ENCODE measurements around the gene POT1. TPM values are rescaled to one million over a fixed set of nuclear protein-coding genes. Genes with fewer than 3 reads are reported as not detected.
A peak's percentile ranks its signal among the peaks of the same experiment; 100 is the strongest.

Gene POT1
- total and polyA plus RNA-seq, 2 of the 8 experiments (the other 6 are each of a cell fraction or from before 2014, with no cell fraction given), result 13.1 to 22.8 TPM

- Histone ChIP-seq H3K4ac (replicated peaks; ENCODE audit: insufficient read length, low read depth, low read length) (no peak overlapping the region), H3K18ac (ENCODE audit: extremely low read depth, low read length) (no peak overlapping the region), H3K79me1 (ENCODE audit: low read depth, low read length) (no peaks in the 10 kb centered on the region), H3K14ac (ENCODE audit: insufficient read length) (no peak overlapping the region), H4K20me1 (replicated peaks in 1 of 2; ENCODE audit: control insufficient read depth in 1 of 2, insufficient read depth in 2 of 2, low read length in 2 of 2) (no peaks in the 10 kb centered on the region), H3K36me3 (ENCODE audit: control insufficient read depth in 2 of 4, insufficient read depth in 4 of 4, low read length in 3 of 4) (no peaks in the 10 kb centered on the region), H3K56ac (replicated peaks; ENCODE audit: insufficient read length, low read depth, low read length) (no peak overlapping the region), H3K27me3 (replicated peaks in 1 of 4; ENCODE audit: control insufficient read depth in 3 of 4, extremely low read depth in 1 of 4, insufficient read depth in 3 of 4, low read length in 3 of 4) (no peaks in the 10 kb centered on the region), H2BK5ac (ENCODE audit: low read depth, low read length) (no peak overlapping the region), H2BK12ac (ENCODE audit: low read depth, low read length) (no peak overlapping the region), H4K8ac (ENCODE audit: extremely low read depth, insufficient read depth, low read length) (no peak overlapping the region), H3K27ac (ENCODE audit: low read depth, low read length) (no peak overlapping the region), H3K4me2 (ENCODE audit: insufficient read depth in 1 of 2, low read depth in 2 of 2, low read length in 2 of 2) (no peak overlapping the region), H4K91ac (replicated peaks; ENCODE audit: insufficient read length, low read length) (no peak overlapping the region), H2BK20ac (ENCODE audit: low read length) (no peak overlapping the region), H2BK120ac (replicated peaks; ENCODE audit: low read depth, low read length) (no peak overlapping the region), H3K23ac (ENCODE audit: insufficient read length) (no peak overlapping the region), H2AK5ac (ENCODE audit: low read depth, low read length) (no peak overlapping the region), H3K4me1 (replicated peaks in 1 of 4; ENCODE audit: control insufficient read depth in 3 of 4, insufficient read depth in 4 of 4, low read length in 3 of 4) (no peaks in the 10 kb centered on the region), H3K23me2 (ENCODE audit: low read depth, low read length) (no peaks in the 10 kb centered on the region; the same call in 1 of the 2 replicates), H3K79me2 (ENCODE audit: control insufficient read depth in 1 of 2, insufficient read depth in 2 of 2, low read length in 2 of 2) (no peaks in the 10 kb centered on the region), H3K9me3 (ENCODE audit: insufficient read depth in 2 of 2, low read depth in 1 of 2, low read length in 1 of 2) (no peaks in the 10 kb centered on the region), H2BK15ac (ENCODE audit: low read length) (no peak overlapping the region), H3K4me3 (ENCODE audit: extremely low read depth in 1 of 4, insufficient read depth in 2 of 4, low read depth in 3 of 4, low read length in 4 of 4) (no peak overlapping the region), H2AFZ (ENCODE audit: low read length) (peak overlapping the region; percentile 41; the same call in 1 of the 2 replicates), H4K5ac (ENCODE audit: insufficient read length, low read depth, low read length) (no peak overlapping the region), H3K9ac (replicated peaks in 1 of 4; ENCODE audit: extremely low read depth in 1 of 4, low read depth in 3 of 4, low read length in 3 of 4) (no peak overlapping the region)
- DNase-seq (ENCODE audit: low read depth in 1 of 2, low spot score in 2 of 2), result no peak
- TF ChIP-seq BACH1 (IDR thresholded peaks at IDR 0.05; ENCODE audit: low read length) (no peak), TBP (IDR thresholded peaks at IDR 0.05; ENCODE audit: low read depth, low read length) (no peak), SP2 (IDR thresholded peaks at IDR 0.05; ENCODE audit: low read length) (no peak), CREB1 (IDR thresholded peaks at IDR 0.05) (no peak), ASH2L (IDR thresholded peaks at IDR 0.05; ENCODE audit: low read length) (no peak), RAD21 (IDR thresholded peaks at IDR 0.05 in 1 of 2, conservative IDR thresholded peaks at IDR 0.05 in 1 of 2; ENCODE audit: low read depth in 2 of 2, low read length in 2 of 2) (no peak), BRCA1 (IDR thresholded peaks at IDR 0.05; ENCODE audit: low read depth, low read length) (no peak), POLR2AphosphoS5 (IDR thresholded peaks at IDR 0.05; ENCODE audit: low read depth, low read length) (no peak)
- TF ChIP-seq, protein P1, sequence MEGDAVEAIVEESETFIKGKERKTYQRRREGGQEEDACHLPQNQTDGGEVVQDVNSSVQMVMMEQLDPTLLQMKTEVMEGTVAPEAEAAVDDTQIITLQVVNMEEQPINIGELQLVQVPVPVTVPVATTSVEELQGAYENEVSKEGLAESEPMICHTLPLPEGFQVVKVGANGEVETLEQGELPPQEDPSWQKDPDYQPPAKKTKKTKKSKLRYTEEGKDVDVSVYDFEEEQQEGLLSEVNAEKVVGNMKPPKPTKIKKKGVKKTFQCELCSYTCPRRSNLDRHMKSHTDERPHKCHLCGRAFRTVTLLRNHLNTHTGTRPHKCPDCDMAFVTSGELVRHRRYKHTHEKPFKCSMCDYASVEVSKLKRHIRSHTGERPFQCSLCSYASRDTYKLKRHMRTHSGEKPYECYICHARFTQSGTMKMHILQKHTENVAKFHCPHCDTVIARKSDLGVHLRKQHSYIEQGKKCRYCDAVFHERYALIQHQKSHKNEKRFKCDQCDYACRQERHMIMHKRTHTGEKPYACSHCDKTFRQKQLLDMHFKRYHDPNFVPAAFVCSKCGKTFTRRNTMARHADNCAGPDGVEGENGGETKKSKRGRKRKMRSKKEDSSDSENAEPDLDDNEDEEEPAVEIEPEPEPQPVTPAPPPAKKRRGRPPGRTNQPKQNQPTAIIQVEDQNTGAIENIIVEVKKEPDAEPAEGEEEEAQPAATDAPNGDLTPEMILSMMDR (IDR thresholded peaks at IDR 0.05; ENCODE audit: control extremely low read depth in 1 of 3, insufficient read depth in 1 of 3, low read depth in 1 of 3, low read length in 3 of 3), result no peak
- WGBS, 2 experiments (ENCODE audit: extremely low coverage in 1 of 2, insufficient coverage in 1 of 2, insufficient read length in 1 of 2, insufficient replicate concordance in 2 of 2, low coverage in 1 of 2, low lambda C conversion rate in 2 of 2, missing lambda C conversion rate in 1 of 2), result 91% methylated on average over 6 of the region's 6 CpGs; no CpG with 5 or more reads in 1 of the 2 experiments
- POLR2A ChIA-PET (ENCODE audit: partially characterized antibody), result no interaction called here
- no peak for FAIRE-seq
- CTCF ChIA-PET (ENCODE audit: partially characterized antibody), result interaction anchor here (0.7 to 0.8 kb wide), 2 partner anchors 39 to 331 kb away, joined by 3 to 4 read pairs; no protein-coding TSS in a partner anchor
These were observed 139.0 kb downstream of the POT1 start for GRCh38 chr7:124790645-124791044.
